Measurements from ENCODE around the gene HSPG2.

The HSPG2 gene

DNA sequence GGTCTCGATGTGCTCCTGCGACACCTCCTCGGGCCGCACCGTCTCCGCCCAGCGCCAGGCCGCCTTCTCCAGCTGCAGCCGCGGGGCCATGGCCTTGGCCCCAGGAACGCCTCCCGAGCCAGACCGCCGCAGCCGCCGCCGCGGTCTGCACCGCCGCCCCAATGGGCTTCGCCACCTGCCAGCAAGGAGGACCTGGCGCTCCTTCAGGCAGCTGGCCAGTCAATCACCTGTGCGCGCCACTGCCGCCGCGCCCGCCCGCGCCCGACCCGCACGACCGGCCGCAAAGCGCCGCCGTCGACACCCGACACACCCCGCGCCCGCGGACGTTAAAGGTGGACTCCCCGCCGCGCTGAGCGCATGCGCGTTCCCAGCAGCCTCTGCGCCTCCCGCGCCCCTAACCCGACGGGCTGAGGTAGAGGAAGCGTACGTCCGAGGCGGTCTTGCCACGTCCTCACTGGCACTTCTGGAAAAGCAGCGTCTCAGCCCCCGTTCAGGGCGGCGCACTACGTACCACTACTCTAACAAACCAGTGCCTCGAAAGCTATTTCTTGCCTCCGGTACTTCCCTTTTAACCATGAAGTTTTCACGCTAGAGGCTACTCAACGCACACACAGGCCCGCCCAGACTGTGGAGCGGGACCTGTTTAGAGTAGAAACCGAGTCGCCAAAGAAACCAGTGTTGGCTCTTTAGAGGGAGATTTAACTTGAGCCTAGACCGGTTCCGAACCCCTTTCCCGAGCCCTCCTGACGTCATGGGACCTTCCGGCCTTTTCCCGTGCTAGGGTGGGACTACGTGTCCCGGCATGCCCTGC, 154.0 kb downstream of the HSPG2 start, which contains the start of gene USP48:
TSS of gene USP48 (minus strand) at position 282 of the 811 bp plus-strand sequence. CDS start at position 90, 192 bp downstream.
- Histone ChIP-seq H3K9me2 (replicated peaks; ENCODE audit: insufficient read depth, low read length) (no peaks in the 10 kb centered on the region), H3K9ac (ENCODE audit: low read length) (peak within 1 kb of the TSS; percentile 93), H3F3A (ENCODE audit: insufficient read depth) (peaks cover 4% of the 10 kb centered on the region; the same call in 1 of the 2 replicates), H3K9me3 (ENCODE audit: insufficient read depth, low read length) (no peaks in the 10 kb centered on the region), H3K79me2 (ENCODE audit: insufficient read depth, low read length) (peaks cover 46% of the 10 kb centered on the region), H3K27ac (ENCODE audit: low read depth, low read length) (peak within 1 kb of the TSS; percentile 97), H3K4me2 (ENCODE audit: low read depth, low read length, poor library complexity, severe bottlenecking) (peak within 1 kb of the TSS; percentile 86), H3K27me3 (ENCODE audit: low read length) (no peaks in the 10 kb centered on the region), H2AFZ (ENCODE audit: low read depth, low read length, severe bottlenecking) (peak within 1 kb of the TSS; percentile 88), H3K36me3 (ENCODE audit: low read length) (no peaks in the 10 kb centered on the region), H4K20me1 (ENCODE audit: low read depth, low read length) (peaks cover 3% of the 10 kb centered on the region; the same call in 1 of the 2 replicates), H3K4me3 (ENCODE audit: insufficient read depth, low read length, poor library complexity, severe bottlenecking) (peak within 1 kb of the TSS; percentile 79)
- no peak for TF ChIP-seq EZH2phosphoT487 (conservative IDR thresholded peaks at IDR 0.05; ENCODE audit: low read length)
- TF ChIP-seq, protein P1, sequence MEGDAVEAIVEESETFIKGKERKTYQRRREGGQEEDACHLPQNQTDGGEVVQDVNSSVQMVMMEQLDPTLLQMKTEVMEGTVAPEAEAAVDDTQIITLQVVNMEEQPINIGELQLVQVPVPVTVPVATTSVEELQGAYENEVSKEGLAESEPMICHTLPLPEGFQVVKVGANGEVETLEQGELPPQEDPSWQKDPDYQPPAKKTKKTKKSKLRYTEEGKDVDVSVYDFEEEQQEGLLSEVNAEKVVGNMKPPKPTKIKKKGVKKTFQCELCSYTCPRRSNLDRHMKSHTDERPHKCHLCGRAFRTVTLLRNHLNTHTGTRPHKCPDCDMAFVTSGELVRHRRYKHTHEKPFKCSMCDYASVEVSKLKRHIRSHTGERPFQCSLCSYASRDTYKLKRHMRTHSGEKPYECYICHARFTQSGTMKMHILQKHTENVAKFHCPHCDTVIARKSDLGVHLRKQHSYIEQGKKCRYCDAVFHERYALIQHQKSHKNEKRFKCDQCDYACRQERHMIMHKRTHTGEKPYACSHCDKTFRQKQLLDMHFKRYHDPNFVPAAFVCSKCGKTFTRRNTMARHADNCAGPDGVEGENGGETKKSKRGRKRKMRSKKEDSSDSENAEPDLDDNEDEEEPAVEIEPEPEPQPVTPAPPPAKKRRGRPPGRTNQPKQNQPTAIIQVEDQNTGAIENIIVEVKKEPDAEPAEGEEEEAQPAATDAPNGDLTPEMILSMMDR (IDR thresholded peaks at IDR 0.05; ENCODE audit: insufficient read depth, low read length, poor library complexity, severe bottlenecking) = no peak

DNA sequence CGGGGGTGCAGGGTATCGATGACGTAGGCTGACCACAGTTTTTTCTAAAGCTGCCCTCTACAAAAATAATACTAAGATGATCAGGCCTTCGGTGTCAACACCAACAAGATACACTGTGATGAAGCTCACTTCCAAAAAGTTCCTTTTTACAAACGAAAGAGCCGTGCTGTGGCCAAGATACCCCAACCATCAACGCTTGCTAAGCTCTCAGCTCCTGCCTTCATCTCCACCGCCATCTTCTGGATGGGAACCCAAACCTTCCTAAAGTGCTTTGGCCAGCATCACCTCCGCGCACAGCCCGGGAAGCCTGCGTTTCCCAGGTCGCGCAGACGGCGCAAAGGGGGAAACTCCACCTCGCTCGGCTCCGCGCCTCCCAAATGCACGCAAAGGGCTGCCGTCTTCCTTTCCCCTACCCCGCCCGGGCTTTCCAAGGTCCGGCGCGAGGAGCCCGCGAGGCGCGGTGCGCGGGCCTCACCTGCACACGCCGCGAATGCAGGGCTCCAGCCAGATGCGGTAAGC, 154.7 kb downstream of the HSPG2 start:
- Histone ChIP-seq H3K9me2 (replicated peaks; ENCODE audit: insufficient read depth, low read length) (no peaks in the 10 kb centered on the region), H3K79me2 (ENCODE audit: insufficient read depth, low read length) (peaks cover 53% of the 10 kb centered on the region), H3K4me2 (ENCODE audit: low read depth, low read length, poor library complexity, severe bottlenecking) (peak overlapping the region; percentile 86), H4K20me1 (ENCODE audit: low read depth, low read length) (peaks cover 4% of the 10 kb centered on the region; the same call in 1 of the 2 replicates), H3K27ac (ENCODE audit: low read depth, low read length) (peak overlapping the region; percentile 97), H3K36me3 (ENCODE audit: low read length) (no peaks in the 10 kb centered on the region), H3K9me3 (ENCODE audit: insufficient read depth, low read length) (no peaks in the 10 kb centered on the region), H3F3A (ENCODE audit: insufficient read depth) (peaks cover 4% of the 10 kb centered on the region; the same call in 1 of the 2 replicates), H3K9ac (ENCODE audit: low read length) (peak overlapping the region; percentile 93), H2AFZ (ENCODE audit: low read depth, low read length, severe bottlenecking) (peak overlapping the region; percentile 30), H3K27me3 (ENCODE audit: low read length) (no peaks in the 10 kb centered on the region), H3K4me3 (ENCODE audit: insufficient read depth, low read length, poor library complexity, severe bottlenecking) (peak overlapping the region; percentile 79)
- TF ChIP-seq, protein P1 (IDR thresholded peaks at IDR 0.05; ENCODE audit: insufficient read depth, low read length, poor library complexity, severe bottlenecking) = no peak
- TF ChIP-seq EZH2phosphoT487 (conservative IDR thresholded peaks at IDR 0.05; ENCODE audit: low read length) = no peak

DNA sequence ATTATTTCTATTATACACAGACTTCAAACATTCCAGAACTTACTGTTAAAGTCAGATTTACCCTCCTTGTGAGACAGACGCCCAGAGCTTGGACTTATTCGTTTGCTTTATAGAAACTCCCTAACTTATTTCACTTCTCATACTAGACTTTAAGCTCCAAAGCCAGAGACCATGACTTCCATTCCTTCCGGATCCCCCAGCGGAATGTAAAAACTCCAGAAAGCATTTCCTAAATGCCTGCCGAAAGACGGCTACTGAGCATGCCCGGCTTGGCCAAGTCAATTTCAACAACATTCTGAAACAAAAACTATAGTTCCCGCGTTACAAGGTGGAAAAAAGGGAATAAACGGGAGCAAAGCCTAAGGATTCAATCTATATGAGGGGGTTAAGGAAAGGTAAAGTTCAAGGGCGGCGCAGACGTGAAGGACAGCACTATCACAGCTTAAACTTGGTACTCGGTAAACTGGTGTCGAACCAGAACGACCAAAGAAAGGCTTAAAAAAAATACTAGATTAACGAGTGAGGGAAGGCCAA, 155.2 kb downstream of the HSPG2 start:
- TF ChIP-seq, protein P1 (IDR thresholded peaks at IDR 0.05; ENCODE audit: insufficient read depth, low read length, poor library complexity, severe bottlenecking) = no peak
- no peak for TF ChIP-seq EZH2phosphoT487 (conservative IDR thresholded peaks at IDR 0.05; ENCODE audit: low read length)
- Histone ChIP-seq H3K9me2 (replicated peaks; ENCODE audit: insufficient read depth, low read length) (no peaks in the 10 kb centered on the region), H3K9ac (ENCODE audit: low read length) (peak overlapping the region; percentile 93), H3K79me2 (ENCODE audit: insufficient read depth, low read length) (peaks cover 58% of the 10 kb centered on the region), H3K36me3 (ENCODE audit: low read length) (no peaks in the 10 kb centered on the region), H3K4me3 (ENCODE audit: insufficient read depth, low read length, poor library complexity, severe bottlenecking) (peak overlapping the region; percentile 79), H3K27ac (ENCODE audit: low read depth, low read length) (peak overlapping the region; percentile 97; the same call in 1 of the 2 replicates), H3F3A (ENCODE audit: insufficient read depth) (peaks cover 4% of the 10 kb centered on the region; the same call in 1 of the 2 replicates), H3K9me3 (ENCODE audit: insufficient read depth, low read length) (no peaks in the 10 kb centered on the region), H3K4me2 (ENCODE audit: low read depth, low read length, poor library complexity, severe bottlenecking) (peak overlapping the region; percentile 86), H4K20me1 (ENCODE audit: low read depth, low read length) (peaks cover 4% of the 10 kb centered on the region; the same call in 1 of the 2 replicates), H3K27me3 (ENCODE audit: low read length) (no peaks in the 10 kb centered on the region), H2AFZ (ENCODE audit: low read depth, low read length, severe bottlenecking) (peak overlapping the region; percentile 30)

All from SU-DHL-6 (cell line).